SK-N-SH (cell line): Measurements from ENCODE around the gene C13orf46.

Source experiments
- CHD2 ChIP-seq: fragments of 150-350 bp; IDR thresholded peaks from 2 replicates; pipeline ENCODE4 v1.6.1; 2018; ENCODE audit warnings: low read length; ENCODE audit not compliant: partially characterized antibody
- CTCF ChIP-seq: fragments of 200-600 bp; sonication (generic); IDR thresholded peaks from 2 replicates; pipeline ENCODE4 v1.6.1; 2017; ENCODE audit warnings: antibody characterized with exemption, mild to moderate bottlenecking, moderate library complexity
- EP300 ChIP-seq, 2 experiments: IDR thresholded peaks; 2 replicates each; pipeline versions ENCODE4 v1.4.0 to v1.6.1; 2012; ENCODE audit warnings: borderline replicate concordance in 1 of 2, low read depth in 1 of 2, low read length in 1 of 2
- EZH2phosphoT487 ChIP-seq: fragments of 200-600 bp; sonication (generic); IDR thresholded peaks from 2 replicates; pipeline ENCODE4 v1.6.1; 2017; ENCODE audit warnings: low read depth, mixed run types, mild to moderate bottlenecking, antibody characterized with exemption, moderate library complexity, borderline replicate concordance
- FOXM1 ChIP-seq: IDR thresholded peaks from 2 replicates; pipeline ENCODE4 v1.4.0; 2012; ENCODE audit warnings: low read depth, mild to moderate bottlenecking
- MAX ChIP-seq: IDR thresholded peaks from 2 replicates; pipeline ENCODE4 v1.4.0; 2012; ENCODE audit warnings: low read depth
- RAD21 ChIP-seq: IDR thresholded peaks from 2 replicates; pipeline ENCODE4 v1.6.1; 2012; ENCODE audit warnings: mild to moderate bottlenecking, low read length
- RFX5 ChIP-seq: IDR thresholded peaks from 2 replicates; pipeline ENCODE4 v1.6.1; 2012; ENCODE audit warnings: mild to moderate bottlenecking, improper control_type of control experiment, low read length
- YY1 ChIP-seq: IDR thresholded peaks from 2 replicates; pipeline ENCODE4 v1.4.0; 2012; ENCODE audit warnings: low read depth, mild to moderate bottlenecking
- TF ChIP-seq, protein P1 (sequence below): IDR thresholded peaks from 2 replicates; pipeline ENCODE4 v1.6.1; 2012; ENCODE audit warnings: mild to moderate bottlenecking, low read depth, low read length, moderate library complexity

GRCh38 chr13:113915786-113916329 lies 58.0 kb downstream of the C13orf46 start:
- TF ChIP-seq EP300 (IDR thresholded peaks at IDR 0.05; ENCODE audit: borderline replicate concordance in 1 of 2, low read depth in 1 of 2, low read length in 1 of 2), result no peak
- no peak for TF ChIP-seq EZH2phosphoT487
- no peak for TF ChIP-seq FOXM1
- TF ChIP-seq CTCF, result no peak
- TF ChIP-seq MAX, result no peak
- no peak for TF ChIP-seq RFX5
- TF ChIP-seq CHD2, result no peak
- no peak for TF ChIP-seq RAD21
- TF ChIP-seq, protein P1, sequence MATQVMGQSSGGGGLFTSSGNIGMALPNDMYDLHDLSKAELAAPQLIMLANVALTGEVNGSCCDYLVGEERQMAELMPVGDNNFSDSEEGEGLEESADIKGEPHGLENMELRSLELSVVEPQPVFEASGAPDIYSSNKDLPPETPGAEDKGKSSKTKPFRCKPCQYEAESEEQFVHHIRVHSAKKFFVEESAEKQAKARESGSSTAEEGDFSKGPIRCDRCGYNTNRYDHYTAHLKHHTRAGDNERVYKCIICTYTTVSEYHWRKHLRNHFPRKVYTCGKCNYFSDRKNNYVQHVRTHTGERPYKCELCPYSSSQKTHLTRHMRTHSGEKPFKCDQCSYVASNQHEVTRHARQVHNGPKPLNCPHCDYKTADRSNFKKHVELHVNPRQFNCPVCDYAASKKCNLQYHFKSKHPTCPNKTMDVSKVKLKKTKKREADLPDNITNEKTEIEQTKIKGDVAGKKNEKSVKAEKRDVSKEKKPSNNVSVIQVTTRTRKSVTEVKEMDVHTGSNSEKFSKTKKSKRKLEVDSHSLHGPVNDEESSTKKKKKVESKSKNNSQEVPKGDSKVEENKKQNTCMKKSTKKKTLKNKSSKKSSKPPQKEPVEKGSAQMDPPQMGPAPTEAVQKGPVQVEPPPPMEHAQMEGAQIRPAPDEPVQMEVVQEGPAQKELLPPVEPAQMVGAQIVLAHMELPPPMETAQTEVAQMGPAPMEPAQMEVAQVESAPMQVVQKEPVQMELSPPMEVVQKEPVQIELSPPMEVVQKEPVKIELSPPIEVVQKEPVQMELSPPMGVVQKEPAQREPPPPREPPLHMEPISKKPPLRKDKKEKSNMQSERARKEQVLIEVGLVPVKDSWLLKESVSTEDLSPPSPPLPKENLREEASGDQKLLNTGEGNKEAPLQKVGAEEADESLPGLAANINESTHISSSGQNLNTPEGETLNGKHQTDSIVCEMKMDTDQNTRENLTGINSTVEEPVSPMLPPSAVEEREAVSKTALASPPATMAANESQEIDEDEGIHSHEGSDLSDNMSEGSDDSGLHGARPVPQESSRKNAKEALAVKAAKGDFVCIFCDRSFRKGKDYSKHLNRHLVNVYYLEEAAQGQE, result no peak
- no peak for TF ChIP-seq YY1
